ENCODE measurements around the gene CDCA7L.

DNA sequence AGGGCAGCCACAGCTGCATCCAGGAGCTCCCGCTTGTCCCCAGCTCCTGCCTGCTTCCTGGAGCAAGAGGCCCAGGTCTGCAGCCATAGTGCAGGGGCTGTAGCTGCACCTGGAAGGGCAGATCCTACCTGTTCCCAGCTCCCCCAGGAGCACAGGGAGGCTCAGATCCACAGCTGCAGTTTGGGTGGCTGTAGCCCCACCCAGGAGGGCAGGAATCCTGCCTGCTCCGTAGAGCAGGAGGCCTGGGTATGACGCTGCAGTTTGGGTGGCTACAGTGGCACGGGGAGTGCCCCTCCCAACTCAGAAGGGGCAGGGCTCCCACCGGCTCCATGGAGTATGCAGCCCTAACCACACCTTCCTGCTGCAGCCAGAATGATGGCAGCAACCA lies 26.7 kb upstream of the CDCA7L start:
- no peak for TF ChIP-seq CTCF (IDR thresholded peaks at IDR 0.05)
- no peak for TF ChIP-seq POLR2A (IDR thresholded peaks at IDR 0.05)
